Measurements from ENCODE around the gene BIN1. TPM values are rescaled to one million over a fixed set of nuclear protein-coding genes. Genes with fewer than 3 reads are reported as not detected.
A peak's percentile ranks its signal among the peaks of the same experiment; 100 is the strongest.

The BIN1 gene
- total RNA-seq, 2 donors from 2014 or later: 34.3 to 37.2 TPM

DNA sequence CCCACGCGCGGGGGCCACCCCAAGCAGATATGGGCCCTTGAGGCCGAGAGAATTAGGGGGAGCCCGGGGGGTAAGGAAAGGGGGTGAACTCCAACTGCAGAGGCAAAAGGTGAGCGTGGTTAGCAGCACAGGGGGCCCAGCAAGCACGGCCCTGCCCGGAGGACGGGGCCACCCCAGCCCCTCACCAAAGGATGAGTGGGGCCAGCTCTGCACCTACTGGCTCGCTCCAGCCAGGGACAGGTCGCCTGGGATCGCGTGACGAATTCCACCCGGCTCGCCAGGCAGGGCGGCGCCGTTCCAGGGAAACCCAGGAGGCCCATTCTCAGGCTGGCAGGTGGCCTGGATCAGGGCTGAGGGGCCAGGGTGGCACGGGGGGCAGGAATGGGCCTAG lies 38.6 kb downstream of the BIN1 start:
- no peak for DNase-seq
- intact Hi-C loops (cut with DNase I, micrococcal nuclease): no loop called here
- ATAC-seq: no peak

DNA sequence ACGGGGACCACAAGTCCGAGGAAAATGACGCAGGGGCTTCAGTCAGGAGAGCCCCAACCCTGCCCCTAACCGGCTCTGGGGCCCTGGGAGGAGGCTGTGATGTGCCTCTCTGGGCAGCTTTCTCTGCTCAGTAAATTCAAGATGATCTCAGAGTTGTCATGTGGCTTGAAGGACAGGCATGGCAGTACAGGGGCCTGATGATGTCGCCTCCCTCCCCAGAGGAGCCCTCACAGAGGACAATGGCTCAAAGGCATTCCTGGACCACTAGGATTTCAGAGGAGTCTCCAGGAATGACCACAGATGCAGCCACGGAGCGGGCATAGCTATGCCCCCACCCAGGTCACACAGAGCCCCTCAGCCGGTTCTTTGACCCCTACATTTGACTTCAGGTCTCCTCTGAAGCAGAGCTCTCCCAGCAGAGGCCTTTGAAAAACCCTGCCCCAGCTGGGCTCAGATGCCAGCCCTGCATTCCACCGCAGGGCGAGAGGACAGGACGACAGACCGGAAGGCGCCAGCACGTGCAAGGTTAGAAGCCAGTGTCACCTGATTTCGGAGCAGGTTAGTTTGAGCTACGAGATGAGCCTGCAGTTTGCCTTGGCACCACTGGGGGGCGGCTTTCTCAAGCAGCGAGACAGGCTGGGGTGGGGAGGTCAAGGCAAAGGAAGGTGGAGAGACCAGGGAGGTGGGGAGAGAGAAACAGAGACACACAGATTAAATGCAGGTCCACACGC lies 39.2 kb downstream of the BIN1 start:
- intact Hi-C loops (cut with DNase I, micrococcal nuclease): no loop called here
- DNase-seq: peak; percentile 80 to 82
- peak; percentile 75 for ATAC-seq

DNA sequence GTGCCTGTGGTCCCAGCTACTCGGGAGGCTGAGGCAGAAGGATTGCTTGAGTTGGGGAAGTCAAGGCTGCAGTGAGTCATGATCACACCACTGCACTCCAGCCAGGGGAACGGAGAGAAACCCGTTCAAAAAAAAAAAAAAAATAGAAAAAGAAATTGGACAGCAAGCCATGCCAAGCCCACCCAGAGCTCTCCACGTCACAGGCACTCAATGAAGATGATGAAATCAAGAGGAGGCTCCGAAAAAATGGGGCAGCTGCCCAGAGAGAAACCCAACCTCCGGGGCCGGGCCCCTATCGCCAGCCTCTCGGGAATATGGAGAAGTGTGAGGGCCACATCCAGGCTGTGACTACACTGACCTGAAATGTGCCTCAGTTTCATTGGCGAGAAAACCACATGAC lies 40.0 kb downstream of the BIN1 start:
- intact Hi-C loops (cut with DNase I, micrococcal nuclease): no loop called here

DNA sequence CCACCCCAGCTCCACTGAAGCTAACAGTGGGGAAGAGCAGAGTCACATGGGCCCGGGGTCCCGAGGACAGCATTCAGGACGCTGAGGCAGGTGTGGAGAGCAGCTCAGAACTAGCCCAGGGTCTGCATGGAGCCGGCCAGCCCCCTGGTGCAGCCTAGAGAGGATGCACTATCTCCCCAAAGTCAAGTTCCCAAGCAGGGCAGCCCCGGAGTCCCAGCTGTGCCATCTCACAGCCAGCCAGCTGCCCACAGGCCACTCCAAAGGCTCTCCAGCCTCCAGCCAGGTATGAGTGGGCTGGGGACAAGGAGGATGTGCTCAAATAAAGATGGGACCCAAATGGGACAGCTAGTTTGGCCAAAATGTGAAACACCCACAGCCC lies 41.0 kb downstream of the BIN1 start:
- ATAC-seq (no peak), DNase-seq (no peak)
- intact Hi-C loops (cut with DNase I, micrococcal nuclease): no loop called here

More for the DNA sequence above, 40.0 kb downstream of the BIN1 start:
- ATAC-seq (no peak), DNase-seq (no peak)

DNA sequence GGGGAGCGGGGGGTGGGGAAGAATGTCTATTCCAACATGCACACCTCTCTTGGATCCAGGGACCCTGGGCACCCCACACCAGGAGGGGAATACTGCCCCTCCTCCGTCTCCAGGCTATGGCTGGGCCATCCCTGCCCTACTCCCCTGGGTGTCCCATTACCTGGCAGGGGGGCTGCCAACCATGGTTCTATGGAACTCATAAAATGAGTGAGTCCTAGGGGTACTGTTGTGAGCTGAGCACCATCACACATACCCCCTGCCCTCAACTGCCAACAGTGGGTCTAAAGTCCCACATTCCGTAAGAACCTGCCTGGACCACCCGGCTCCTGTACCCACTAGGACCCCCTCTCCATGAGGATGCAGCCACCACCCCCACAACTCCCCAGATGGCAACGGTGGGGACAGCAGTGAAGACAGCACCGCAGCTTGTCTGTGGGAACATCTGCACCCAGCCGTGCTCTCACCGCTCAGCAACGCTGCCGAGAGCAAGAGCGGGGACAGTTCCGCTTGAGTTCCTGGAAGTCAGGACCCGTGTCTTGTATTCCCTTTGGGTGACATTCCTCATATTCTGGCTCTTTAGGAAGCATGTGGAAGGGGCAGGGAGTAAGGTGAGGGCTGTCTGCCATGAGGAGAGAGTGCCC lies 41.5 kb downstream of the BIN1 start:
- intact Hi-C loops (cut with DNase I, micrococcal nuclease): no loop called here
- no peak for DNase-seq
- ATAC-seq: no peak

DNA sequence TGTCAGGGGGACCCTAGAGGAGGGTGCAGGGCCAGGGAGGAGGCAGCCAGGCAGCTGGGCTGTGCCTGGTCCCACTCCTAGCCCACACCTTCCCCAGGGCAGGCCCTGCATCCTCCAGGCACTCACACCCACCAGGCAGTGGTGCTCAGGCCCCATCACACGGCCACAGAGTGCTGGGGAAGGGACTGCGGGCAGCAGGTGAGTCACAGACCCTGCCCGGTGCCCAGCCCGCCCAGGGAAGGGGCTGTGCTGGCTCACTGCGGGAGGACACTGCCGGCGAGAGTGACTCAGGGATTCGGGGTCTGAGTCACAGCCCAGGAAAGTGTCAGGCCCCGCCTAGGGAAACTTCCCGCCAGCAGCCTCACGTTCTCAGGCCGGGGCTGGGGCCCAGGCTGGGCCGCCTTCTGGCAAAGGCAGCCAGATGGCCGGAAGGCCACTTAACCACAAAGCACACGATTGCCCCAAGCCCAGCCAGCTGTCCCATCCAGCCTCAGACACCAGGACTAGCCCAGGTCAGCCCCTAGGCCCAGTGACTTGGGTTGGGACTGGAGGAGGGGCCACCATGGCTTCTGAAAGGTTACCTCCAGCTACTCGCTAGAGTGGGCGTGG lies 42.2 kb downstream of the BIN1 start:
- DNase-seq (peak; percentile 71 to 87), ATAC-seq (peak; percentile 74)
- intact Hi-C loops (cut with DNase I, micrococcal nuclease): no loop called here

DNA sequence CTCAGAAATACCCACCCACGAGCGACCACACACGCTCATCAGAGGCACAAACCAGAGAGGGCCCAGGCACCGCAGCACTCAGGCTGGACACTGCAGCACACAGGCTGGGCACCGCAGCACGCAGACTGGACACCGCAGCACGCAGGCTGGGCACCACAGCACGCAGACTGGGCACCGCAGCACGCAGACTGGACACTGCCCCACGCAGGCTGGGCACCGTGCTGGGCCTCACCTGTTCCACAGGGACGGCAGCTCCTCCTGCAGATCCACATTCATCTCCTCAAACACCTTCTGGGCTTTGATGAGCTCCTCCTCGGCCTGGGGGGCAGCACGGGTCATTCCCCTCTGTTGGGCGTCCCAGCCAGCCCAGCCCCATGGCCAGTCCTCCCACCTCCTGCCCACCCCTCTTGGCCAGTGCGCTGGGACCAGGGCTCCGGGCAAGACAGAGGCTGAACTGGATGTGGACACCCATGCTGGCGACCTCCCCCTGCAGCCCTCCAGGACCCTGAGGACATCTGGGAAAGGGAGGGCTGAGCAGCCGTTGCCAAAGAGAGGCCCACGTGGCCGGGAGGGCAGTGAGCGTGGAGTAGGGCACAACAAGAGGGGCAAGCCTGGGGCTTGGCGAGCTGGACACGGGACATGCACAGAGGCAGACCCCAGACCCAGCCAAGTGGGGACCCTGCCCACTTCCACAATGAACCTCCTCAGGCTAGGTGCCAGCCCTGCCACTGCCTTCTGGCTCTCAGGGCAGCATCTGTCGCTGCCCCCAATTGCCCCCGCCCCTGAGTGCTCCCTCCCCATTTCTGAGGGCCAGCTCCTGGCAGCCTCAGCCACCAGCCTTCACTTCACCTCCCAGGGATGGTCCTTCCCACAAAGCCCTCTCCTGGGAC lies 43.0 kb downstream of the BIN1 start:
- intact Hi-C loops (cut with DNase I, micrococcal nuclease): no loop called here

DNA sequence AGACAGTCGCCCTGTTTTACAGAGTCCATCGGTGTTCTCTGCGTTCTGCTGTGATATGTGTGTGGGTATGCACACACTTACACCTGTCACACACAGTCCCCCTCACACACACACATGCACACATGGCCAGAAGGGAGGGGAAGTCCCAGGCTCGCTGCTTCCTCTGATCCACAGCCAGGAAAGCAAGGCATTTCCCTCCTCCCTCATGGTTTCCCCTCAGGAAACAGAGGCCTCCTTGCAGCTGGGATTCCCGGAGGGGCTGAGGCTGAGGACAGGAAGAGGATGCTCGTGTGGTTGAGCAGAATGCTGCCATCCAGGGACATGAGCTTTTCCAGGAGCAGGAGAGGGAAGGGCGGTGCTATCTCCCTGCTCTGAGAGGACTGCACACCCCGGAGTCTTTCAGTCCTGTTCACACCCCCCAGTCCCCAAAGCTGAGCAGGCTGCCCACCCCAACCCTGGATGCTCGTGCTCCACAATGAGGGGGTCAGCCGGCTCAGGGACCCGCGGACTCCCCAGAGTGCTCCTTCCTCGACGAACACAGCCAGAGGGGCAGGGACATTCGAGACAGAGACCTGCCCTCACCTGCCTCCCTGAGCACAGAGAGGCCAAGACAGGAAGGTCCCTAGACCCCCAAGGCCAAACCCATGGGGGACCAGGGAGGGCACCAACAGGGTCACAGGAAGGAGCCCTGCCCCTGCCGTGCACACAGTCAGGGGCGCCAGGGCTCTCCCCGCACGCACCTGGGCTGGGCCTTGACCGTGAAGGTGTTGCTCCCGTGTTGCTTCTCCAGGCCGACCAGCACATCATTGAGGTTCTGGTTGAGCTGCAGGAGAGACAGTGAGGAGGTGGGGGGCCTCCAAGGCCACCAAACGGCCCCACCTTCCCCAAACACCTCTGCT lies 45.3 kb downstream of the BIN1 start:
- intact Hi-C loops (cut with DNase I, micrococcal nuclease): no loop called here
- ATAC-seq (no peak), DNase-seq (no peak)

More for the DNA sequence above, 43.0 kb downstream of the BIN1 start:
- DNase-seq: no peak
- ATAC-seq: no peak

DNA sequence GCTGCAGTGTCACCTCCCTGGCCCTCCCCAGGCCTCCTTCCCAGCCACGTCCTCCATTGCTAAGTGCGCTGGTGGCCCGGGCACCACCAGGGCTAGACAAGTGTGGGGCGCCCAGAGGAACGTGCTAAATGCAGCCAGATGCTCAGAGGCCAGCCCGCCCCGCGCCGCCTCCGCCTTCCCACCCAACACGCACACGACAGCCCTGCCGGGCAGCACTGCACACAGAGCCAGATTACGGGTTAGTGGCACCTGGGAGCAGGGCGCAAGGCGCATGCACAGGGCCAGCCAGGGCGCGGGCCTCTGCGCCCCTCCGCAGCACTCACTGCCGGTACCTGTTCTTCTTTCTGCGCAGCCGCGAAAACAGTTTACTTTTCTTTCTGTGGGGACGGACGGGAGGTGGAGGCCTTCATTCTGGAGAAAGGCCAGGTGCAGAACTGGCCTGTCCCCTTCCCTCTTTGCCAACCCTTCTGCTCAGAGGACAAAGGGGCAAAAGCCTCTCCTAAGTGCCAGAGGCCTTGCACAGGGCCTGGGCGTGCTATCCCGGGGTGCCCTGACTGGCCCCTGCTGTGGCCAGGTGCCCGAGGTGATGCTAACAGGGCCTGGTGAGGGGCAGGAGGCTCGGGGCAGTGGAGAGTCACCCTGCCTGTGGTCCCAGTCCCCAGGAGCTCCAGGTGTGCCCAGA lies 46.5 kb downstream of the BIN1 start:
- DNase-seq (no peak), ATAC-seq (no peak)
- intact Hi-C loops (cut with DNase I, micrococcal nuclease): no loop called here

DNA sequence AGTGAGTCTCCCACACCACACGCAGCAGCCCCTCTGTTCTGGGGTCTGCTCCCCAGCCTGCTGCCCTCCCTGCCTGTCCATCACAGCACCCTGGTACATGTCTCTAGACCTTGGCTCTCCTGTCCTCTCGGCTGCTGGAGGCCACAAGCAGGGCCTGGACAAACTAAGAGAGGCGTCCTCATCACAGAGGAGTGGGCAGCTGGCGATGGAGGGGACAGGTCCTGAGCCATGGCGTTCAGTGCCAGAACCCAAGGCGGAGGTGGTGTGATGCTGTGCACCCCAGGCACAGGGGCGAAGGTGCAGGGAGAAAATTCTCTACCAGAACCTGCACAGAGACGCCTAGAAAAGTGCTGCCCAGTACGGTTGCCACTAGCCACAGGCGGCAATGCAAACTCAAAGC lies 47.4 kb downstream of the BIN1 start:
- ATAC-seq (no peak), DNase-seq (no peak)
- intact Hi-C loops (cut with DNase I, micrococcal nuclease): no loop called here

DNA sequence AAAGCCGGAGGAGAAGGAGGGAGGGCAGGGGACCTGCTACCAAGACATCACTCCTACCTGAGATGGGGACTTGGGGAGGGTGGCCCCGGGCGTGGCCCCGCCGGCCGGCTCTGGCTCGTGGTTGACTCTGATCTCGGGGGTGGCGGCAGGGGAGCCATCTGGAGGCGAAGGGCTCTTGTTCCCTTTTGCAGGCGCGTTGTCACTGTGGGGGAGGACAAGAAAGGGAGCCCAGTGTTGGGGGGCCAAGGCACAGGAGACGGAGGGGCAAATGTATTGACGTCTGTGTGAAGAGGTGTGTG lies 48.1 kb downstream of the BIN1 start:
- ATAC-seq (no peak), DNase-seq (no peak)
- intact Hi-C loops (cut with DNase I, micrococcal nuclease): no loop called here

DNA sequence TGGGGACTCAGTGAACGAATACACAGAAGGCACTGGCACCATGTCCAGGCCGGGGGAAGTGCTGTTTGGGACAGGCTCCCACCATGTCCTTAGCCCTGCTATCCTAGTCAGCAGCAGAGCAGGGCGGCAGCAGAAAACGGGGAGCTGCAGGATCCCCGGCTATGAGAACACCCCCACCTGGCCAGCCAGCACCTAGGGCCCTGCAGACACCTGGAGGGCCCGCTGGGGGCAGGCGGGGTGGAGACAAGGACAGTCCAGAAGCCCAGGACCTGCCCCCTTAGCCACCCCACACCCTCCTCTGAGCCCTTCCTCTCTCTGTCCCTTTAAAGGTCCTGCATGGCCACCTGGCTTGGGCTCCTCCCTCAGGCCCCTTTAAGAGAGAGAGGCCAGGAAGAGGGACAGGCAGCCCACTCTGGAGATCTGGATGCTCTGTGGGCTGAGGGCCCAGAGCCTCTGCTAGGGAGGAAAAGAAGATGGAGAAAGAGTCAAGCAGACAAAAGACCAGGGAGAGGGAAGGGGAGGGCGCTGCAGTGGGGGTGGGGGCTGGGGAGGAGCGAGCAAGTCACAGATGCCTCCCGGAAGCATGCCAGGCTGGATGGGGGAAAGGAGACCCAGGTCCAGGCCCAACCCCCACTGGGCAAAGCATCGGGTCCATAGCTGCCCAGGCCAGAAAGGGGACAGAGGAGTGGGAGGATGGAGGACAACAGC lies 48.6 kb downstream of the BIN1 start:
- no peak for ATAC-seq
- intact Hi-C loops (cut with DNase I, micrococcal nuclease): no loop called here
- no peak for DNase-seq

DNA sequence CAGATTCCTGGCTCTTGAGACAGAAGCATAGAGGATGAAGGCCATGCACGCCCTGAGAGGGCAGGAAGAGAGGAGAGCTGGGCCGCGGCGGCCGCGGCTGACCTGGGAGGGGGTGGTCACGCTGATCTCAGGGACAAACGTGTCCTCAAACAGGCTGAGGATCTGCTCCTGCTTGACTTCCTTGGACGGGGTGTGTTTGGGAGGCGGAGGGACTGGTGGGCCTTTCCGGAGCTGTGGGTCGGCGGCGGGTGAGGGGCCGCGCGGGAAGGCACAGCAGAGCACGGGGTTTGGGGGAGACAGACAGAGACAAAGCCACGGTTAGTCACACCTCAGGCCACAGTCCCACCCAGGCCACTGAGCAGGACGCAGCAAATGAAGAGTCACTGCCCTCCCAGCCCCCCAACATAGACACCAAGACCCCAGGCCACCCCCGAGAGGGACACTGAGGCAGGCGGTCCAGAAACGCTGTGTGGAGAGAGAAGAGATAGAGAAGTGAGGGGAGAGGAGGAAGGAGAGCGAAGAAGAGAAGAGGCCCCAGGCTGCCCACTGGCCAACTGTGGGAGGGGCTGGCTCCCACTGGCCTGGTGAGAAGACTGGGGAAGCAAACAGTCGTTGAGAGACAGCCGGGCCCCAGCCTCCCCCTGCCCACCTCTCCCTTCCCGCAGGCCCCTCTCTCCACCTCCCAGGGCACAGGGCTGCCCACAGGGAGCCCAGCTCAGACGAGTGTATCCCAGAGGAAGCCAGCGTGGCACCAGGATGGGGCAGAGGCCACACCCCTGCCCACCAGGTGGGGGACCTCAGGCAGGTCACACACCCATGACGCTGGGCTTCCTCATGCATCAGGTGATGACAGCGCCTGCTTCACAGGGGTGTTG lies 49.3 kb downstream of the BIN1 start:
- DNase-seq (no peak), ATAC-seq (no peak)
- intact Hi-C loops (cut with DNase I, micrococcal nuclease): no loop called here

DNA sequence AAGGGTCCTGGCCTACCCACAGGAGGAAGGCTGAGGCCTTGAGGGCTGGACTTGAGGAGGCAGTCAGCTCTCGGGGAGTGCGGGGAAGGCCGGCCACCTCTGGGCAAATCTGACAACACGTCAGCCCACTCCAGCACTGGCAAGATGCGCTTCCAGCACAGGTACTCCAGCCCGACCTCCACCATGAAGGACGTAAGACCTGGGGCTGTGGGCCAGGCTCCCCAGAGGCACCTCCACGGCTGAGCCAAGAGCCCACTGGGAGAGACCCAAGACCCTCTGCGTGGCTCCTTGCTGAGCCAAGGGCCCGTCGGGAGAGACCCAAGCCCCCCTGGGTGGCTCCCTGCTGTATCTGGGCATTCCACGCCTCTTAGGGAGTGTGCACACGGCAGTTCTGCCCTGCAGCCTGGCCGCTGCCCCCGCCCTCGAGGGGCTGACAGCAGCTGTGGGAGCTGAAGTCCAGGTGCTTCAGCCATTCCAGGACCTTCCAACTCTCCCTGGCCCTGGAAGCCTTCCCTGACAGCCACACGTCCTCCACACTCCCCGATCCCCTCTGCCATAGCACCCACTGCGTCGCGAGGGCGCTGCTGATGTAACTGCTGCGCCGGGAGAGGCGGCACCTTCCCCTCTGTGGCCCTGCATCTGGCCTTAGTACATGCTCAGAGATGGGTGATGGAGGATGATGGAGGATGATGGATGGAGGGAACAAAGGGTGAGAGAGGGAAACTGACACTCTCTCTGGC lies 50.2 kb downstream of the BIN1 start:
- intact Hi-C loops (cut with DNase I, micrococcal nuclease): no loop called here
- no peak for ATAC-seq
- DNase-seq: no peak

DNA sequence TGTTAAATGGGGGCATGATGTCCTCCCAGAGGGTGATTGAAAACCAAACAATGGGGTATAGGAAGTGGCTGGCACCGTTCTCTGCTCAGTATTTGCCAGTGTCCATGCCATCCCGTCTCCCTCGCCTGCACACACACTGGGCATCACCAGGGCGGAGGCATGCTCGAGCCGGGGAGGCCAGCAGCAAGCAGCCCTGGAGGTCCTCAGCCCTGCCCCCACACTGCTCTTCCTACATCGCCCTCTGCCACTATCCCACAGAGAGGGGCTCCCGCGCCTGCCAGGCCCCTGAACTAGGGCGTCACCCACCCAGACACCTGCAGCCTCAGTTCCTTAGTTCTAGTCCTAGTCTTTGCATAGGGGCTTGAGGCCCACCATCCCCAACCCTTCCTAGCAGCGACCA lies 50.9 kb downstream of the BIN1 start:
- intact Hi-C loops (cut with DNase I, micrococcal nuclease): no loop called here
- no peak for DNase-seq
- no peak for ATAC-seq

DNA sequence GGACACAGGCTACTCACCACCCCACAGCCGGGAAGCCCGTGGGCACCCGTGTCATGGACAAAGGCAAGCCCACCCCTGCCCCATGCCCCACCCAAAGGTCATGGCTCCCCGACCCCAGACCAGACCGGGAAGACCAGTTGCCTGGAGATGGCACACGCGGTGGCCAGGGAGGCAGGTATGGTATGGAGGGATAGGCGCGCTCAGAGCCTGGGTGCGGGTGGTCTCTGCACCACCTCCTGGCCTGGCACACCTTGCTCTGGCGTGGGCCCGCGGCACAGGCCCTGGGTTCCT lies 51.2 kb downstream of the BIN1 start:
- DNase-seq (no peak), ATAC-seq (no peak)
- intact Hi-C loops (cut with DNase I, micrococcal nuclease): no loop called here

Data from left colon (tissue), 2 donors.